ENCODE measurements around the gene ASB10. TPM values are rescaled to one million over a fixed set of nuclear protein-coding genes. Genes with fewer than 3 reads are reported as not detected.
A peak's percentile ranks its signal among the peaks of the same experiment; 100 is the strongest.

The ASB10 gene
- total and polyA plus RNA-seq, 2 experiments from 2014 or later = not detected

- no peak for TF ChIP-seq EZH2 (IDR thresholded peaks at IDR 0.05; ENCODE audit: low read depth, unreplicated experiment)
- no peak for TF ChIP-seq STAT1 (IDR thresholded peaks at IDR 0.05; ENCODE audit: unreplicated experiment)
- TF ChIP-seq ZNF114 (CRISPR knock-in tag; IDR thresholded peaks at IDR 0.05) = no peak
- TF ChIP-seq ZNF331 (CRISPR knock-in tag; IDR thresholded peaks at IDR 0.05; ENCODE audit: low read depth) = no peak
- TF ChIP-seq, protein P1, sequence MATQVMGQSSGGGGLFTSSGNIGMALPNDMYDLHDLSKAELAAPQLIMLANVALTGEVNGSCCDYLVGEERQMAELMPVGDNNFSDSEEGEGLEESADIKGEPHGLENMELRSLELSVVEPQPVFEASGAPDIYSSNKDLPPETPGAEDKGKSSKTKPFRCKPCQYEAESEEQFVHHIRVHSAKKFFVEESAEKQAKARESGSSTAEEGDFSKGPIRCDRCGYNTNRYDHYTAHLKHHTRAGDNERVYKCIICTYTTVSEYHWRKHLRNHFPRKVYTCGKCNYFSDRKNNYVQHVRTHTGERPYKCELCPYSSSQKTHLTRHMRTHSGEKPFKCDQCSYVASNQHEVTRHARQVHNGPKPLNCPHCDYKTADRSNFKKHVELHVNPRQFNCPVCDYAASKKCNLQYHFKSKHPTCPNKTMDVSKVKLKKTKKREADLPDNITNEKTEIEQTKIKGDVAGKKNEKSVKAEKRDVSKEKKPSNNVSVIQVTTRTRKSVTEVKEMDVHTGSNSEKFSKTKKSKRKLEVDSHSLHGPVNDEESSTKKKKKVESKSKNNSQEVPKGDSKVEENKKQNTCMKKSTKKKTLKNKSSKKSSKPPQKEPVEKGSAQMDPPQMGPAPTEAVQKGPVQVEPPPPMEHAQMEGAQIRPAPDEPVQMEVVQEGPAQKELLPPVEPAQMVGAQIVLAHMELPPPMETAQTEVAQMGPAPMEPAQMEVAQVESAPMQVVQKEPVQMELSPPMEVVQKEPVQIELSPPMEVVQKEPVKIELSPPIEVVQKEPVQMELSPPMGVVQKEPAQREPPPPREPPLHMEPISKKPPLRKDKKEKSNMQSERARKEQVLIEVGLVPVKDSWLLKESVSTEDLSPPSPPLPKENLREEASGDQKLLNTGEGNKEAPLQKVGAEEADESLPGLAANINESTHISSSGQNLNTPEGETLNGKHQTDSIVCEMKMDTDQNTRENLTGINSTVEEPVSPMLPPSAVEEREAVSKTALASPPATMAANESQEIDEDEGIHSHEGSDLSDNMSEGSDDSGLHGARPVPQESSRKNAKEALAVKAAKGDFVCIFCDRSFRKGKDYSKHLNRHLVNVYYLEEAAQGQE (IDR thresholded peaks at IDR 0.05; ENCODE audit: unreplicated experiment) = no peak
- TF ChIP-seq NANOG (IDR thresholded peaks at IDR 0.05; ENCODE audit: borderline replicate concordance) = no peak
- no peak for TF ChIP-seq JUNB (IDR thresholded peaks at IDR 0.05; ENCODE audit: unreplicated experiment)
- TF ChIP-seq EZH2phosphoT487 (IDR thresholded peaks at IDR 0.05; ENCODE audit: unreplicated experiment) = no peak
These were observed 48.2 kb upstream of the ASB10 start (continued) for GRCh38 chr7:151235091-151235787.

- Histone ChIP-seq H3K36me3 (ENCODE audit: insufficient read depth) (no peaks in the 10 kb centered on the region), H3K4me3 (peak overlapping the region; percentile 96; the same call in 1 of the 2 replicates), H3F3A (replicated peaks; ENCODE audit: low read depth) (no peaks in the 10 kb centered on the region), H3K4me1 (ENCODE audit: insufficient read depth) (peaks cover 6% of the 10 kb centered on the region; the same call in 1 of the 2 replicates), H3K79me2 (replicated peaks; ENCODE audit: insufficient read depth) (peaks cover 19% of the 10 kb centered on the region), H4K20me1 (replicated peaks; ENCODE audit: insufficient read depth) (peaks cover 18% of the 10 kb centered on the region; the same call in 1 of the 2 replicates), H3K27me3 (ENCODE audit: insufficient read depth) (no peaks in the 10 kb centered on the region), H3K27ac (ENCODE audit: low read depth) (no peak overlapping the region), H3K4me2 (peak overlapping the region; percentile 95; the same call in 1 of the 2 replicates), H3K9me2 (ENCODE audit: insufficient read depth) (no peaks in the 10 kb centered on the region), H2AFZ (no peak overlapping the region)
- peaks cover 15% of the 10 kb centered on the region; the same call in 2 of the 3 replicates for H3K36me3 Mint-ChIP-seq (ENCODE audit: low read depth)
- H3K27me3 Mint-ChIP-seq (ENCODE audit: insufficient read depth, low read depth, poor library complexity) = peaks cover 8% of the 10 kb centered on the region
- no peaks in the 10 kb centered on the region for H3K9me3 Mint-ChIP-seq
- H3K27ac Mint-ChIP-seq = no peak overlapping the region
- no peak for TF ChIP-seq STAT1 (IDR thresholded peaks at IDR 0.05; ENCODE audit: unreplicated experiment)
- no peak for TF ChIP-seq JUNB (IDR thresholded peaks at IDR 0.05; ENCODE audit: unreplicated experiment)
- TF ChIP-seq EZH2phosphoT487 (IDR thresholded peaks at IDR 0.05; ENCODE audit: unreplicated experiment) = no peak
- TF ChIP-seq ZNF114 (CRISPR knock-in tag; IDR thresholded peaks at IDR 0.05) = no peak
- TF ChIP-seq CTCF (conservative IDR thresholded peaks at IDR 0.05; ENCODE audit: low read depth in 2 of 2) = no peak
- TF ChIP-seq, protein P1 (IDR thresholded peaks at IDR 0.05; ENCODE audit: unreplicated experiment) = no peak
- TF ChIP-seq EZH2 (IDR thresholded peaks at IDR 0.05; ENCODE audit: low read depth, unreplicated experiment) = no peak
- no peak for ATAC-seq
- peak overlapping the region; percentile 98 for H3K4me3 Mint-ChIP-seq
- DNase-seq (ENCODE audit: low spot score) = no peak
- H3K4me1 Mint-ChIP-seq = peaks cover 13% of the 10 kb centered on the region
These were observed 46.8 kb upstream of the ASB10 start for GRCh38 chr7:151233804-151234203.
